BLaER1 treated with 17β-estradiol and CSF1 and Interleukin-3, amounts not matched to agents 10 nM and 100 nM (cell line): ENCODE data around the gene TLCD4.
"Not testable (repeated sequence)": the region's sequence is repeated elsewhere in the genome, so short reads cannot be mapped to it uniquely, and the experiment has no call there.

ENCODE experiments used
- H3K27ac ChIP-seq, 11 experiments: shearing (Covaris generic); formaldehyde crosslinking; 2 replicates each; pipeline ENCODE4 v1.8.1; 2022
- H3K27me3 ChIP-seq, 11 experiments: shearing (Covaris generic); formaldehyde crosslinking; 2 replicates each; pipeline ENCODE4 v1.8.1; 2022
- H3K36me3 ChIP-seq, 11 experiments: shearing (Covaris generic); formaldehyde crosslinking; 2 replicates each; pipeline ENCODE4 v1.8.1; 2022
- H3K4me1 ChIP-seq, 10 experiments: shearing (Covaris generic); formaldehyde crosslinking; 2 replicates each; pipeline ENCODE4 v1.8.1; 2022
- H3K4me2 ChIP-seq, 11 experiments: shearing (Covaris generic); formaldehyde crosslinking; 2 replicates each; pipeline ENCODE4 v1.8.1; 2022
- H3K4me3 ChIP-seq, 10 experiments: shearing (Covaris generic); formaldehyde crosslinking; 2 replicates each; pipeline ENCODE4 v1.8.1; 2022
- H3K9ac ChIP-seq, 11 experiments: shearing (Covaris generic); formaldehyde crosslinking; 2 replicates each; pipeline ENCODE4 v1.8.1; 2022
- H3K9me3 ChIP-seq, 11 experiments: shearing (Covaris generic); formaldehyde crosslinking; replicated peaks in 1 of 11; 2 replicates each; pipeline ENCODE4 v1.8.1; 2022
- H4K20me1 ChIP-seq, 11 experiments: shearing (Covaris generic); formaldehyde crosslinking; 2 replicates each; pipeline ENCODE4 v1.8.1; 2022
- Cebpa-rat ChIP-seq, 11 experiments: shearing (Covaris generic); IDR thresholded peaks; 2 replicates each; pipeline ENCODE4 v1.8.1; 2022

Gene TLCD4

GRCh38 chr1:95154096-95154495, 36.9 kb downstream of the TLCD4 start:
- no peaks in the 10 kb centered on the region for H3K27me3 ChIP-seq
- H3K4me2 ChIP-seq, result no peak overlapping the region
- no peak overlapping the region for H3K4me3 ChIP-seq
- no peaks in the 10 kb centered on the region for H3K4me1 ChIP-seq
- no peaks in the 10 kb centered on the region for H3K9me3 ChIP-seq
- H3K36me3 ChIP-seq, result no peaks in the 10 kb centered on the region
- no peak overlapping the region for H3K9ac ChIP-seq
- H4K20me1 ChIP-seq, result no peaks in the 10 kb centered on the region
- TF ChIP-seq Cebpa-rat (IDR thresholded peaks at IDR 0.05), result no peak
- H3K27ac ChIP-seq, result no peak overlapping the region

DNA sequence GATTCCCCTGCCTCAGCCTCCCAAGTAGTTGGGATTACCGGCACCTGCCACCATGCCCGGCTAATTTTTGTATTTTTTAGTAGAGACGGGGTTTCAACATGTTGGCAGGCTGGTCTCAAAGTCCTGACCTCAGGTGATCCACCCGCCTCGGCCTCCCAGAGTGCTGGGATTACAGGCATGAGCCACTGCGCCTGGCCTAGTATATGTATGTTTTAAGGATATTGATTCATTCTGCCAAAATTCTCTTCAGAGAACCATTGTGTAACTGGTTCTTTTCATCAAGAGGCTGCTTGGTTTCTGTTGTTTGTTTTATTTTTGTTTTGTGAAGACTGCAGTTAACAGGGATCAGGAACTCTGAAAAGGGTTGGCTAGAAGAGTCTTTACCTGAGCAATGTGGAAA, 48.4 kb downstream of the TLCD4 start:
- H3K4me2 ChIP-seq, H3K4me3 ChIP-seq: not testable (repeated sequence)
- peaks cover 4 to 18% (median 9%) of the 10 kb centered on the region in 11 experiments; a peak in 15 of 22 replicates for H3K9me3 ChIP-seq

More for the DNA sequence above, 48.4 kb downstream of the TLCD4 start:
- not testable (repeated sequence) for H3K9ac ChIP-seq, H3K4me1 ChIP-seq, H3K36me3 ChIP-seq, H3K27me3 ChIP-seq, H3K27ac ChIP-seq, H4K20me1 ChIP-seq
